Measurements from ENCODE around the gene NPC1L1. TPM values are rescaled to one million over a fixed set of nuclear protein-coding genes. Genes with fewer than 3 reads are reported as not detected.
A peak's percentile ranks its signal among the peaks of the same experiment; 100 is the strongest.

NPC1L1 gene
- total and polyA plus RNA-seq, 2 of the 13 experiments (the other 11 are each of a cell fraction or from before 2014, with no cell fraction given): 4.8 to 14.5 TPM

GRCh38 chr7:44581879-44582603 lies 40.9 kb upstream of the NPC1L1 start, which contains the start of gene TMED4 (continued):
- peak; percentile 78; the same call in 1 of the 2 replicates for TF ChIP-seq GMEB1 (CRISPR knock-in tag; IDR thresholded peaks at IDR 0.05; ENCODE audit: borderline replicate concordance)
- 0 out of 2 replicates have a peak, but pooled peaks have one; percentile 21 for TF ChIP-seq ZNF792 (CRISPR knock-in tag; IDR thresholded peaks at IDR 0.05)
- no peak for TF ChIP-seq ZNF569 (CRISPR knock-in tag; IDR thresholded peaks at IDR 0.05; ENCODE audit: borderline replicate concordance)
- TF ChIP-seq NR2F1 (CRISPR knock-in tag; IDR thresholded peaks at IDR 0.05): no peak
- no peak; the same call in 1 of the 2 replicates for TF ChIP-seq ZFP82 (CRISPR knock-in tag; IDR thresholded peaks at IDR 0.05; ENCODE audit: borderline replicate concordance)
- TF ChIP-seq SKI (IDR thresholded peaks at IDR 0.05; ENCODE audit: partially characterized antibody): no peak
- no peak for TF ChIP-seq AHR (CRISPR knock-in tag; IDR thresholded peaks at IDR 0.05)
- TF ChIP-seq, protein P1, sequence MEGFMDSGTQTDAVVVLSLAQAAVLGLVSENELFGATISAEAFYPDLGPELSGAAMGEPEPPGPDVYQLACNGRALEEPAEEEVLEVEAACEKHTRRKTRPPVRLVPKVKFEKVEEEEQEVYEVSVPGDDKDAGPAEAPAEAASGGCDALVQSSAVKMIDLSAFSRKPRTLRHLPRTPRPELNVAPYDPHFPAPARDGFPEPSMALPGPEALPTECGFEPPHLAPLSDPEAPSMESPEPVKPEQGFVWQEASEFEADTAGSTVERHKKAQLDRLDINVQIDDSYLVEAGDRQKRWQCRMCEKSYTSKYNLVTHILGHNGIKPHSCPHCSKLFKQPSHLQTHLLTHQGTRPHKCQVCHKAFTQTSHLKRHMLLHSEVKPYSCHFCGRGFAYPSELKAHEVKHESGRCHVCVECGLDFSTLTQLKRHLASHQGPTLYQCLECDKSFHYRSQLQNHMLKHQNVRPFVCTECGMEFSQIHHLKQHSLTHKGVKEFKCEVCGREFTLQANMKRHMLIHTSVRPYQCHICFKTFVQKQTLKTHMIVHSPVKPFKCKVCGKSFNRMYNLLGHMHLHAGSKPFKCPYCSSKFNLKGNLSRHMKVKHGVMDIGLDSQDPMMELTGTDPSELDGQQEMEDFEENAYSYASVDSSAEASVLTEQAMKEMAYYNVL (CRISPR knock-in tag; IDR thresholded peaks at IDR 0.05; ENCODE audit: borderline replicate concordance): no peak
- TF ChIP-seq PHF21A (CRISPR knock-in tag; IDR thresholded peaks at IDR 0.05): no peak; the same call in 1 of the 2 replicates
- TF ChIP-seq POGZ (CRISPR knock-in tag; IDR thresholded peaks at IDR 0.05): no peak
- TF ChIP-seq ZNF558 (CRISPR knock-in tag; IDR thresholded peaks at IDR 0.05; ENCODE audit: borderline replicate concordance): 0 out of 2 replicates have a peak, but pooled peaks have one; percentile 71
- TF ChIP-seq SATB2 (CRISPR knock-in tag; IDR thresholded peaks at IDR 0.05): no peak
- peak; percentile 96 for TF ChIP-seq RBFOX2 (IDR thresholded peaks at IDR 0.05; ENCODE audit: low read depth, low read length)
- TF ChIP-seq ZNF7 (CRISPR knock-in tag; IDR thresholded peaks at IDR 0.05): no peak
- no peak for TF ChIP-seq RFX1 (IDR thresholded peaks at IDR 0.05)
- peak; percentile 66; the same call in 1 of the 2 replicates for TF ChIP-seq IRF9 (CRISPR knock-in tag; IDR thresholded peaks at IDR 0.05; ENCODE audit: borderline replicate concordance)
- TF ChIP-seq MED1 (CRISPR knock-in tag; IDR thresholded peaks at IDR 0.05): peak; percentile 23; the same call in 1 of the 2 replicates
- peak; percentile 79 for TF ChIP-seq DRAP1 (CRISPR knock-in tag; IDR thresholded peaks at IDR 0.05)
- TF ChIP-seq HOXA7 (CRISPR knock-in tag; IDR thresholded peaks at IDR 0.05): no peak
- no peak for TF ChIP-seq ZNF234 (CRISPR knock-in tag; conservative IDR thresholded peaks at IDR 0.05)
- no peak; the same call in 1 of the 2 replicates for TF ChIP-seq STAG1 (CRISPR knock-in tag; IDR thresholded peaks at IDR 0.05)
- peak; percentile 24; the same call in 1 of the 2 replicates for TF ChIP-seq CBFB (CRISPR knock-in tag; IDR thresholded peaks at IDR 0.05)
- peak; percentile 64; the same call in 1 of the 2 replicates for TF ChIP-seq ZNF788 (CRISPR knock-in tag; IDR thresholded peaks at IDR 0.05; ENCODE audit: borderline replicate concordance)
- no peak for TF ChIP-seq TAF15 (IDR thresholded peaks at IDR 0.05; ENCODE audit: low read depth, low read length, poor library complexity, severe bottlenecking)
- no peak; the same call in 1 of the 2 replicates for TF ChIP-seq ELF4 (CRISPR knock-in tag; IDR thresholded peaks at IDR 0.05; ENCODE audit: borderline replicate concordance)

Data from HepG2 (cell line).